Prostate gland (tissue), 2 donors: ENCODE data around the gene IDH3G.

Experiments used
- POLR2A ChIP-seq: fragments of 450-650 bp; IDR thresholded peaks from one replicate; pipeline ENCODE4 v1.6.1; 2016; ENCODE audit warnings: antibody characterized with exemption, mild to moderate bottlenecking
- TF ChIP-seq, protein P1 (sequence below), 4 experiments: fragments of 200-600 bp in 2 of 4; fragments of 450-650 bp in 2 of 4; sonication (generic) in 2 of 4; IDR thresholded peaks; 1 replicate in 3 of 4; 2 replicates in 1 of 4; pipeline ENCODE4 v1.5.1; 2016 to 2019; ENCODE audit warnings: antibody characterized with exemption in 4 of 4, mild to moderate bottlenecking in 2 of 4, moderate library complexity in 2 of 4

- no peak for TF ChIP-seq POLR2A
- TF ChIP-seq, protein P1, sequence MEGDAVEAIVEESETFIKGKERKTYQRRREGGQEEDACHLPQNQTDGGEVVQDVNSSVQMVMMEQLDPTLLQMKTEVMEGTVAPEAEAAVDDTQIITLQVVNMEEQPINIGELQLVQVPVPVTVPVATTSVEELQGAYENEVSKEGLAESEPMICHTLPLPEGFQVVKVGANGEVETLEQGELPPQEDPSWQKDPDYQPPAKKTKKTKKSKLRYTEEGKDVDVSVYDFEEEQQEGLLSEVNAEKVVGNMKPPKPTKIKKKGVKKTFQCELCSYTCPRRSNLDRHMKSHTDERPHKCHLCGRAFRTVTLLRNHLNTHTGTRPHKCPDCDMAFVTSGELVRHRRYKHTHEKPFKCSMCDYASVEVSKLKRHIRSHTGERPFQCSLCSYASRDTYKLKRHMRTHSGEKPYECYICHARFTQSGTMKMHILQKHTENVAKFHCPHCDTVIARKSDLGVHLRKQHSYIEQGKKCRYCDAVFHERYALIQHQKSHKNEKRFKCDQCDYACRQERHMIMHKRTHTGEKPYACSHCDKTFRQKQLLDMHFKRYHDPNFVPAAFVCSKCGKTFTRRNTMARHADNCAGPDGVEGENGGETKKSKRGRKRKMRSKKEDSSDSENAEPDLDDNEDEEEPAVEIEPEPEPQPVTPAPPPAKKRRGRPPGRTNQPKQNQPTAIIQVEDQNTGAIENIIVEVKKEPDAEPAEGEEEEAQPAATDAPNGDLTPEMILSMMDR (IDR thresholded peaks at IDR 0.05) = no peak
Observed at GRCh38 chrX:153825042-153825441, 30.9 kb upstream of the IDH3G start.
